Glutamatergic neuron (in vitro differentiated cells): Measurements from ENCODE around the gene SCYL2. TPM values are rescaled to one million over a fixed set of nuclear protein-coding genes. Genes with fewer than 3 reads are reported as not detected.

Experiments
- DNase-seq: peaks from one replicate; pipeline ENCODE4 v3.0.0; 2022
- H3K27ac Mint-ChIP-seq: one replicate; pipeline ENCODE4 v1.8.0; 2020; ENCODE audit warnings: mild to moderate bottlenecking, mixed read lengths, inconsistent platforms; ENCODE audit not compliant: unreplicated experiment
- H3K27me3 Mint-ChIP-seq: one replicate; pipeline ENCODE4 v1.8.0; 2020; ENCODE audit warnings: mild to moderate bottlenecking, moderate library complexity, mixed read lengths, inconsistent platforms; ENCODE audit not compliant: unreplicated experiment
- H3K36me3 Mint-ChIP-seq: one replicate; pipeline ENCODE4 v1.8.0; 2020; ENCODE audit warnings: mild to moderate bottlenecking, mixed read lengths, inconsistent platforms; ENCODE audit not compliant: unreplicated experiment
- H3K4me1 Mint-ChIP-seq: one replicate; pipeline ENCODE4 v1.8.0; 2020; ENCODE audit warnings: mild to moderate bottlenecking, low read depth, mixed read lengths, inconsistent platforms; ENCODE audit not compliant: unreplicated experiment
- H3K4me3 Mint-ChIP-seq: one replicate; pipeline ENCODE4 v1.8.0; 2020; ENCODE audit warnings: mild to moderate bottlenecking, mixed read lengths, inconsistent platforms; ENCODE audit not compliant: unreplicated experiment
- H3K9me3 Mint-ChIP-seq: one replicate; pipeline ENCODE4 v1.8.0; 2020; ENCODE audit warnings: mild to moderate bottlenecking, moderate library complexity, mixed read lengths, inconsistent platforms; ENCODE audit not compliant: unreplicated experiment
- CTCF ChIP-seq: fragments of 200-600 bp; sonication (generic); IDR thresholded peaks from one replicate; pipeline ENCODE4 v1.5.0; 2021; ENCODE audit not compliant: partially characterized antibody, unreplicated experiment
- total RNA-seq: library from RNA; stranded (reverse); fragmentation: NEBNext Ultra II Directional; extraction: Animal tissue kit (Norgen Biotek cat#: 25700); gene quantifications from one replicate; pipeline ENCODE4 v1.2.1, GENCODE V29; 2021; ENCODE audit not compliant: unreplicated experiment

SCYL2 gene
- total RNA-seq, 1 donor from 2014 or later: 106 TPM

- TF ChIP-seq CTCF: no peak
- Mint-ChIP-seq H3K4me3 (peak overlapping the region; percentile 88), H3K27ac (peak overlapping the region; percentile 76), H3K27me3 (peaks cover 4% of the 10 kb centered on the region), H3K9me3 (peaks cover 4% of the 10 kb centered on the region), H3K36me3 (no peaks in the 10 kb centered on the region), H3K4me1 (peaks cover 14% of the 10 kb centered on the region)
- DNase-seq: peak; percentile 58
These were observed 765 bp downstream of the SCYL2 start for GRCh38 chr12:100267603-100268281.

- no peak for DNase-seq
- Mint-ChIP-seq H3K4me3 (peak overlapping the region; percentile 88), H3K27ac (no peak overlapping the region), H3K36me3 (no peaks in the 10 kb centered on the region), H3K27me3 (peaks cover 4% of the 10 kb centered on the region), H3K9me3 (peaks cover 4% of the 10 kb centered on the region), H3K4me1 (peaks cover 17% of the 10 kb centered on the region)
- TF ChIP-seq CTCF: no peak
These were observed 2.0 kb downstream of the SCYL2 start for GRCh38 chr12:100268835-100269564.

GRCh38 chr12:100273782-100274181 is 6.8 kb downstream of the SCYL2 start:
- Mint-ChIP-seq H3K4me1 (peaks cover 15% of the 10 kb centered on the region), H3K4me3 (no peak overlapping the region), H3K27ac (no peak overlapping the region), H3K27me3 (no peaks in the 10 kb centered on the region), H3K9me3 (no peaks in the 10 kb centered on the region), H3K36me3 (no peaks in the 10 kb centered on the region)
- DNase-seq: no peak
- no peak for TF ChIP-seq CTCF

- no peak for DNase-seq
- no peak for TF ChIP-seq CTCF
- no peak overlapping the region for H3K4me3 Mint-ChIP-seq
- peaks cover 12% of the 10 kb centered on the region for H3K4me1 Mint-ChIP-seq
- no peaks in the 10 kb centered on the region for H3K27me3 Mint-ChIP-seq
- H3K9me3 Mint-ChIP-seq: no peaks in the 10 kb centered on the region
- no peak overlapping the region for H3K27ac Mint-ChIP-seq
- no peaks in the 10 kb centered on the region for H3K36me3 Mint-ChIP-seq
These were observed 7.3 kb downstream of the SCYL2 start for GRCh38 chr12:100274291-100274690.

- Mint-ChIP-seq H3K27ac (no peak overlapping the region), H3K36me3 (no peaks in the 10 kb centered on the region), H3K4me3 (no peak overlapping the region), H3K27me3 (no peaks in the 10 kb centered on the region), H3K9me3 (peaks cover 3% of the 10 kb centered on the region), H3K4me1 (peaks cover 4% of the 10 kb centered on the region)
- TF ChIP-seq CTCF: no peak
- DNase-seq: no peak
These were observed 12.2 kb downstream of the SCYL2 start for GRCh38 chr12:100279159-100279558.
